ENCODE measurements around the gene C16orf54. TPM values are rescaled to one million over a fixed set of nuclear protein-coding genes. Genes with fewer than 3 reads are reported as not detected.
"Not testable (repeated sequence)": the region's sequence is repeated elsewhere in the genome, so short reads cannot be mapped to it uniquely, and the experiment has no call there.

The C16orf54 gene
- total RNA-seq, 3 donors from 2014 or later (not counting 1 experiment from before 2014, with no cell fraction given): 100.0 to 172 (median 146) TPM

GRCh38 chr16:29790949-29791844 is 45.4 kb upstream of the C16orf54 start:
- peak overlapping the region; percentile 96 for H3K4me3 Mint-ChIP-seq
- Histone ChIP-seq H3K4me1 (ENCODE audit: control insufficient read depth, insufficient read depth, low read length) (peaks cover 30% of the 10 kb centered on the region), H3K27me3 (ENCODE audit: control insufficient read depth, insufficient read depth, low read length) (no peaks in the 10 kb centered on the region), H3K27ac (ENCODE audit: low read length) (peak overlapping the region; percentile 82), H3K36me3 (ENCODE audit: control insufficient read depth, insufficient read depth, low read length) (no peaks in the 10 kb centered on the region), H3K9me3 (ENCODE audit: control insufficient read depth, insufficient read depth, low read length) (no peaks in the 10 kb centered on the region), H3K4me3 (ENCODE audit: low read length) (peak overlapping the region; percentile 99)
- peak overlapping the region; percentile 92 for H3K27ac Mint-ChIP-seq
- ATAC-seq: peak in 1 of 3 donors; percentile 0
- intact Hi-C loops (cut with micrococcal nuclease): loop anchor here (1.0 to 2.0 kb wide), 4 partner anchors 14 to 90 kb away; partner anchors contain the start of gene PAGR1
- H3K36me3 Mint-ChIP-seq: no peaks in the 10 kb centered on the region
- no peaks in the 10 kb centered on the region for H3K27me3 Mint-ChIP-seq (ENCODE audit: low read depth in 2 of 2)
- no peaks in the 10 kb centered on the region for H3K9me3 Mint-ChIP-seq
- H3K4me1 Mint-ChIP-seq: peaks cover 40 to 41% of the 10 kb centered on the region in 2 donors
- WGBS (ENCODE audit: insufficient coverage): 2% methylated on average over 29 of the region's 31 CpGs
- TF ChIP-seq, protein P1, sequence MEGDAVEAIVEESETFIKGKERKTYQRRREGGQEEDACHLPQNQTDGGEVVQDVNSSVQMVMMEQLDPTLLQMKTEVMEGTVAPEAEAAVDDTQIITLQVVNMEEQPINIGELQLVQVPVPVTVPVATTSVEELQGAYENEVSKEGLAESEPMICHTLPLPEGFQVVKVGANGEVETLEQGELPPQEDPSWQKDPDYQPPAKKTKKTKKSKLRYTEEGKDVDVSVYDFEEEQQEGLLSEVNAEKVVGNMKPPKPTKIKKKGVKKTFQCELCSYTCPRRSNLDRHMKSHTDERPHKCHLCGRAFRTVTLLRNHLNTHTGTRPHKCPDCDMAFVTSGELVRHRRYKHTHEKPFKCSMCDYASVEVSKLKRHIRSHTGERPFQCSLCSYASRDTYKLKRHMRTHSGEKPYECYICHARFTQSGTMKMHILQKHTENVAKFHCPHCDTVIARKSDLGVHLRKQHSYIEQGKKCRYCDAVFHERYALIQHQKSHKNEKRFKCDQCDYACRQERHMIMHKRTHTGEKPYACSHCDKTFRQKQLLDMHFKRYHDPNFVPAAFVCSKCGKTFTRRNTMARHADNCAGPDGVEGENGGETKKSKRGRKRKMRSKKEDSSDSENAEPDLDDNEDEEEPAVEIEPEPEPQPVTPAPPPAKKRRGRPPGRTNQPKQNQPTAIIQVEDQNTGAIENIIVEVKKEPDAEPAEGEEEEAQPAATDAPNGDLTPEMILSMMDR (IDR thresholded peaks at IDR 0.05): no peak
- peak in 1 of 2 donors; percentile 40 for DNase-seq

GRCh38 chr16:29790183-29790948 is 44.6 kb upstream of the C16orf54 start, which contains the start of gene KIF22:
KIF22 (plus strand) TSS chr16:29790751; CDS start chr16:29790760, 9 bp downstream.
- under 1% methylated on average over 67 of the region's 67 CpGs for WGBS (ENCODE audit: insufficient coverage)

GRCh38 chr16:29789775-29790182 is 44.0 kb upstream of the C16orf54 start:
- peaks cover 40% of the 10 kb centered on the region for H3K4me1 ChIP-seq (ENCODE audit: control insufficient read depth, insufficient read depth, low read length)
- TF ChIP-seq, protein P1 (IDR thresholded peaks at IDR 0.05): no peak
- no peak for DNase-seq

More at GRCh38 chr16:29790183-29790948, 44.6 kb upstream of the C16orf54 start, which contains the start of gene KIF22:
- Histone ChIP-seq H3K4me3 (ENCODE audit: low read length) (peak within 1 kb of the TSS; percentile 99), H3K27me3 (ENCODE audit: control insufficient read depth, insufficient read depth, low read length) (no peaks in the 10 kb centered on the region), H3K27ac (ENCODE audit: low read length) (peak within 1 kb of the TSS; percentile 82), H3K9me3 (ENCODE audit: control insufficient read depth, insufficient read depth, low read length) (no peaks in the 10 kb centered on the region), H3K36me3 (ENCODE audit: control insufficient read depth, insufficient read depth, low read length) (no peaks in the 10 kb centered on the region), H3K4me1 (ENCODE audit: control insufficient read depth, insufficient read depth, low read length) (peaks cover 34% of the 10 kb centered on the region)
- DNase-seq: peak; percentile 99 to 100
- H3K4me1 Mint-ChIP-seq: peaks cover 43% of the 10 kb centered on the region in 2 donors
- H3K9me3 Mint-ChIP-seq: no peaks in the 10 kb centered on the region
- TF ChIP-seq, protein P1 (IDR thresholded peaks at IDR 0.05): peak; percentile 79
- no peaks in the 10 kb centered on the region for H3K36me3 Mint-ChIP-seq
- H3K4me3 Mint-ChIP-seq: peak within 1 kb of the TSS; percentile 96
- peak within 1 kb of the TSS; percentile 92 for H3K27ac Mint-ChIP-seq
- intact Hi-C loops (cut with micrococcal nuclease): loop anchor here (1.0 to 2.0 kb wide), 4 partner anchors 15 to 89 kb away; partner anchors contain the start of gene PAGR1
- H3K27me3 Mint-ChIP-seq (ENCODE audit: low read depth in 2 of 2): no peaks in the 10 kb centered on the region
- ATAC-seq: peak; percentile 92 to 97 (median 93)

DNA sequence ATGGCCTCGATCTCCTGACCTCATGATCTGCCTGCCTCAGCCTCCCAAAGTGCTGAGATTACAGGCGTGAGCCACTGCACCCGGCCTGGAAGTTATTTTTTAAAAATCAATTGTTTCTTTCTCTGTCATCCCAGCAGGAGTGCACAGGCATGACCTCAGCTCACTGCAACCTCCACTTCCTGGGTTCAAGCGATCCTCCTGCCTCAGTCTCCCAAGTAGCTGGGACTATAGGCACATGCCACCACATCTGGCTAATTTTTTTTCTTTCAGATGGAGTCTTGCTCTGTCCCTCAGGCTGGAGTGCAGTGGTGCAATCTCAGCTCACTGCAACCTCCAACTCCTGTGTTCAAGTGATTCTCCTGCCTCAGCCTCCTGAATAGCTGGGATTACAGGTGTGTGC is 41.4 kb upstream of the C16orf54 start:
- H3K4me1 Mint-ChIP-seq: peaks cover 32% of the 10 kb centered on the region in 2 donors
- ATAC-seq; H3K9me3 ChIP-seq (ENCODE audit: control insufficient read depth, insufficient read depth, low read length); H3K27ac ChIP-seq (ENCODE audit: low read length); H3K27ac Mint-ChIP-seq; DNase-seq; H3K36me3 Mint-ChIP-seq; H3K36me3 ChIP-seq (ENCODE audit: control insufficient read depth, insufficient read depth, low read length); H3K4me3 Mint-ChIP-seq; H3K27me3 ChIP-seq (ENCODE audit: control insufficient read depth, insufficient read depth, low read length); H3K27me3 Mint-ChIP-seq (ENCODE audit: low read depth in 2 of 2); H3K4me3 ChIP-seq (ENCODE audit: low read length); intact Hi-C loops (cut with micrococcal nuclease); H3K9me3 Mint-ChIP-seq: not testable (repeated sequence)
- 89% methylated on average over 4 of the region's 4 CpGs for WGBS (ENCODE audit: insufficient coverage)
- peaks cover 30% of the 10 kb centered on the region for H3K4me1 ChIP-seq (ENCODE audit: control insufficient read depth, insufficient read depth, low read length)

More at GRCh38 chr16:29789775-29790182, 44.0 kb upstream of the C16orf54 start:
- Histone ChIP-seq H3K27me3 (ENCODE audit: control insufficient read depth, insufficient read depth, low read length) (no peaks in the 10 kb centered on the region), H3K27ac (ENCODE audit: low read length) (peak overlapping the region; percentile 66), H3K36me3 (ENCODE audit: control insufficient read depth, insufficient read depth, low read length) (no peaks in the 10 kb centered on the region), H3K4me3 (ENCODE audit: low read length) (peak overlapping the region; percentile 48), H3K9me3 (ENCODE audit: control insufficient read depth, insufficient read depth, low read length) (no peaks in the 10 kb centered on the region)
- 76% methylated on average over 20 of the region's 20 CpGs for WGBS (ENCODE audit: insufficient coverage)
- Mint-ChIP-seq H3K27ac (peak overlapping the region; percentile 92), H3K36me3 (no peaks in the 10 kb centered on the region), H3K4me1 (peaks cover 48% of the 10 kb centered on the region in 2 donors), H3K9me3 (no peaks in the 10 kb centered on the region), H3K27me3 (ENCODE audit: low read depth in 2 of 2) (no peaks in the 10 kb centered on the region), H3K4me3 (peak overlapping the region; percentile 96)
- no peak for ATAC-seq
- intact Hi-C loops (cut with micrococcal nuclease): loop anchor here (1.0 to 2.0 kb wide), 4 partner anchors 16 to 88 kb away; partner anchors contain the start of gene PAGR1
